ENCODE measurements around the gene TET1. TPM values are rescaled to one million over a fixed set of nuclear protein-coding genes. Genes with fewer than 3 reads are reported as not detected.
"Not testable (repeated sequence)": the region's sequence is repeated elsewhere in the genome, so short reads cannot be mapped to it uniquely, and the experiment has no call there.

TET1 gene
- total and polyA plus RNA-seq, 10 donors: 0.04 to 3.1 (median 2.1) TPM

DNA sequence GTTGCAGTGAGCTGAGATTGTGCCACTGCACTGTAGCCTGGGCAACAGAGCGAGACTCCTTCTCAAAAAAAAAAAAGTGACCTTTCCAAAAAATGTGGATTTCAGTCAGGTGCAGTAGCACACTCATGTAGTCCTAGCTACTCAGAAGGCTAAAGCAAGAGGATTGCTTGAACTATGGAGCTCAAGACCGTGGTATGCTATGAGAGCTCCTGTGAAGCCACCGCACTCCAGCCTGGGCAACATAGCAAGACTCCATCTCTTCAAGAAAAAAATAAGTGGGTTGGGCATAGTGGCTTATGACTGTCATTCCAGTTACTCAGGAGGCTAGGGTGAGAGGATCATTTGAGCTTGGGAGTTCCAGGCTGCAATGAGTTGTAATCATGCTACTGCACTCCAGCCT lies 51.1 kb downstream of the TET1 start:
- Histone ChIP-seq H3K4me3 (no peak overlapping the region), H3K27me3 (replicated peaks in 1 of 7) (no peaks in the 10 kb centered on the region), H3K36me3 (no peaks in the 10 kb centered on the region), H3K27ac (no peak overlapping the region), H3K4me1 (no peaks in the 10 kb centered on the region), H3K9me3 (no peaks in the 10 kb centered on the region)
- WGBS, 5 donors: 72 to 98% (median 91%) methylated on average over 3 of the region's 3 CpGs
- no peak for TF ChIP-seq POLR2A (IDR thresholded peaks at IDR 0.05)
- TF ChIP-seq POLR2AphosphoS5 (IDR thresholded peaks at IDR 0.05): no peak
- TF ChIP-seq, protein P1, sequence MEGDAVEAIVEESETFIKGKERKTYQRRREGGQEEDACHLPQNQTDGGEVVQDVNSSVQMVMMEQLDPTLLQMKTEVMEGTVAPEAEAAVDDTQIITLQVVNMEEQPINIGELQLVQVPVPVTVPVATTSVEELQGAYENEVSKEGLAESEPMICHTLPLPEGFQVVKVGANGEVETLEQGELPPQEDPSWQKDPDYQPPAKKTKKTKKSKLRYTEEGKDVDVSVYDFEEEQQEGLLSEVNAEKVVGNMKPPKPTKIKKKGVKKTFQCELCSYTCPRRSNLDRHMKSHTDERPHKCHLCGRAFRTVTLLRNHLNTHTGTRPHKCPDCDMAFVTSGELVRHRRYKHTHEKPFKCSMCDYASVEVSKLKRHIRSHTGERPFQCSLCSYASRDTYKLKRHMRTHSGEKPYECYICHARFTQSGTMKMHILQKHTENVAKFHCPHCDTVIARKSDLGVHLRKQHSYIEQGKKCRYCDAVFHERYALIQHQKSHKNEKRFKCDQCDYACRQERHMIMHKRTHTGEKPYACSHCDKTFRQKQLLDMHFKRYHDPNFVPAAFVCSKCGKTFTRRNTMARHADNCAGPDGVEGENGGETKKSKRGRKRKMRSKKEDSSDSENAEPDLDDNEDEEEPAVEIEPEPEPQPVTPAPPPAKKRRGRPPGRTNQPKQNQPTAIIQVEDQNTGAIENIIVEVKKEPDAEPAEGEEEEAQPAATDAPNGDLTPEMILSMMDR (IDR thresholded peaks at IDR 0.05 in 8 of 11, conservative IDR thresholded peaks at IDR 0.05 in 3 of 11): no peak
- no peak for DNase-seq
- intact Hi-C loops (cut with DNase I; ENCODE audit: low total_unique reads): no loop called here

DNA sequence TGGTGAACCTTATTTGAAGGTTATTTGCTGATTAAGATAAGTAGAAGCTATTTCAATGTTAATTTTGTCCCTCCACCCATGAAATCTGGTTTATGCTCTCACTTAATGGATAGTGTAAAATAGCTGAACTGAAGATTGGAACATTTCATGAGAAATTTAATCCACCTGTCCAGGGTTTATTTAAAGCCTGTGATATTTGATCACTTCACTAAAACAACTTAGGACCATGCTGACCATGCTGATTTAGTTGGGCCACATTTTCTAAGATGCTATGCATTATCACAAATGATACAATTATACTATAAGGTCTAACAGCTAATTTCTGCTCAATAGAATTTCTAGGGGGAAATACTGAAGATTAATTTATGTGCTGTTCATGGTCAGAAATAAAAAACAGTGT lies 53.8 kb downstream of the TET1 start:
- H3K4me1 ChIP-seq; intact Hi-C loops (cut with DNase I; ENCODE audit: low total_unique reads); H3K27ac ChIP-seq; DNase-seq; H3K36me3 ChIP-seq; H3K27me3 ChIP-seq (replicated peaks in 1 of 7); H3K9me3 ChIP-seq; H3K4me3 ChIP-seq: not testable (repeated sequence)

DNA sequence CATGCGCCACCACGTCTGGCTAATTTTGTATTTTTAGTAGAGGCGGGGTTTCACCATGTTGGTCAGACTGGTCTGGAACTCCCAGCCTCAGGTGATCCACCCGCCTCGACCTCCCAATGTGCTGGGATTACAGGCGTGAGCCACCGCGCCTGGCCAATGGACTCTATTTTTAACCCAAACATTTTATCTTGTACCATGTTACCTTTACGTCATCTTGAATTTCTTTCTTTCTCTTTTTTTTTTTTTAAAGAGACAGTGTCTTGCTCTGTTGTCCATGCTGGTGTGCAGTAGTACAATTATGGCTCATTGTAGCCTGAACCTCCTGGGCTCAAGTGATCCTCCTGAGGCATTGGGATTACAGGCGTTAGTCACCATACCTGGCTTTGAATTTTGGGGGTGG lies 57.6 kb downstream of the TET1 start:
- H3K36me3 ChIP-seq; H3K4me3 ChIP-seq; H3K27me3 ChIP-seq (replicated peaks in 1 of 7); H3K9me3 ChIP-seq; H3K4me1 ChIP-seq; H3K27ac ChIP-seq; intact Hi-C loops (cut with DNase I; ENCODE audit: low total_unique reads): not testable (repeated sequence)
- DNase-seq: peak; percentile 36
- 90 to 96% (median 95%) methylated on average over 10 of the region's 10 CpGs for WGBS, 5 donors

DNA sequence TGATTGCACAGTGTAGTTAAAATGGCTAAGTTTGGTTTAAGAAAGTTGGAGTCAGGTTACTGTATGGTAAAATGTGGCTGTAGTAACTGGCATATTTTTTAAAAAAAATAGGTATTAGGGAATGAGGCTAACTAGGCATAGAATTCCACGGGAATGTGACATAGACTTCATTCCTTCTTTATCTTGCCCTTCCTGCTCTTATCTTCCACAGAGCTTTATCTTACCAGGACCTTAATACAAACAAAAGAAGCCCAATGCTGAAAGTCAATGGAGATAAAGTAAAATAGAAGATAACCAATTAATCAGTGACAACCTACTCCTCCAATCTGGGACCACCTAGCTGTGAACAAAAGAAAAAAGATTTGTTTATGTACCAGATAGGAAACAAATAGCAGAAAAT lies 58.1 kb downstream of the TET1 start:
- no peak overlapping the region for H3K4me3 ChIP-seq
- H3K36me3 ChIP-seq: no peaks in the 10 kb centered on the region
- intact Hi-C loops (cut with DNase I; ENCODE audit: low total_unique reads): no loop called here
- no peaks in the 10 kb centered on the region for H3K27me3 ChIP-seq (replicated peaks in 1 of 7)
- DNase-seq: no peak
- WGBS, 5 donors: 0 to 54% (median 0%) methylated on average over 1 of the region's 1 CpG
- H3K4me1 ChIP-seq: no peaks in the 10 kb centered on the region
- no peaks in the 10 kb centered on the region for H3K9me3 ChIP-seq
- TF ChIP-seq POLR2AphosphoS5 (IDR thresholded peaks at IDR 0.05) (no peak), POLR2A (IDR thresholded peaks at IDR 0.05) (no peak)
- TF ChIP-seq, protein P1 (IDR thresholded peaks at IDR 0.05 in 8 of 11, conservative IDR thresholded peaks at IDR 0.05 in 3 of 11): no peak
- H3K27ac ChIP-seq: no peak overlapping the region

DNA sequence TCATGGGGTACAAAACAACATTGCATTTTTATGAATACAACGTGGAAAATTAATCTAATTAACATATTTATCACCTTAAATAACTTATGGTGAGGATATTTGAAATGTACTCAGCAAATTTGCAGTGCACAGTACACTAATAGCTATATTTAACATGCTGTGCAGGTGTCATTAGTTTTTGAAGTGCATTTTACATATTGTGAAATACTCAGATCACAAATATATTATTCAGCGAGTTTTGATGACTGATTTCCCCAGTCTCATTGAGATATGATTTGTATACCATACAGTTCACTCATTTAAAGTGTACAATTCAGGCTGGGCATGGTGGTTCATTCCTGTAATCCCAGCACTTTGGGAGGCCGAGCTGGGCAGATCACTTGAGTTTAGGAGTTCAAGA lies 59.5 kb downstream of the TET1 start:
- Histone ChIP-seq H3K27ac (no peak overlapping the region), H3K4me1 (no peaks in the 10 kb centered on the region), H3K27me3 (replicated peaks in 1 of 7) (no peaks in the 10 kb centered on the region), H3K36me3 (no peaks in the 10 kb centered on the region), H3K9me3 (no peaks in the 10 kb centered on the region), H3K4me3 (no peak overlapping the region)
- intact Hi-C loops (cut with DNase I; ENCODE audit: low total_unique reads): no loop called here
- TF ChIP-seq POLR2AphosphoS5 (IDR thresholded peaks at IDR 0.05) (no peak), POLR2A (IDR thresholded peaks at IDR 0.05) (no peak)
- TF ChIP-seq, protein P1 (IDR thresholded peaks at IDR 0.05 in 8 of 11, conservative IDR thresholded peaks at IDR 0.05 in 3 of 11): no peak
- no peak for DNase-seq
- WGBS, 5 donors: 91 to 96% (median 92%) methylated on average over 3 of the region's 3 CpGs
